Spinal cord (tissue), 10 donors: ENCODE measurements around the gene PRDM12. TPM values are rescaled to one million over a fixed set of nuclear protein-coding genes. Genes with fewer than 3 reads are reported as not detected.

ENCODE experiments used
- DNase-seq, 6 donors: peaks; one replicate each; pipeline versions ENCODE4 v3.0.0 to v3.0.0-alpha.2; 2013 to 2015; ENCODE audit warnings: low spot score in 6 of 6, low read depth in 4 of 6
- H3K27ac ChIP-seq: one replicate; pipeline ENCODE4 v1.5.1; 2013; ENCODE audit warnings: low read depth, low read length, control low read depth
- H3K27me3 ChIP-seq: one replicate; pipeline ENCODE4 v1.6.1; 2013; ENCODE audit warnings: low read length; ENCODE audit not compliant: control insufficient read depth, insufficient read depth
- H3K36me3 ChIP-seq: one replicate; pipeline ENCODE4 v1.6.1; 2013; ENCODE audit warnings: low read length; ENCODE audit not compliant: control insufficient read depth, insufficient read depth
- H3K4me1 ChIP-seq: one replicate; pipeline ENCODE4 v1.6.1; 2013; ENCODE audit warnings: low read length; ENCODE audit not compliant: control insufficient read depth, insufficient read depth
- H3K4me3 ChIP-seq: one replicate; pipeline ENCODE4 v1.5.1; 2013; ENCODE audit warnings: low read depth, low read length, control low read depth
- H3K9me3 ChIP-seq: one replicate; pipeline ENCODE4 v1.6.1; 2013; ENCODE audit warnings: low read length; ENCODE audit not compliant: control insufficient read depth, insufficient read depth
- WGBS: methylation state at CpG from one replicate; pipeline ENCODE4 v1.1.5; 2013; ENCODE audit warnings: missing lambda C conversion rate; ENCODE audit not compliant: insufficient coverage; 5-methylcytosine and 5-hydroxymethylcytosine counted together
- polyA plus RNA-seq, 2 donors: library from polyadenylated mRNA; unstranded; fragments of 120-200 nt; gene quantifications; one replicate each; pipeline ENCODE4 v1.2.1, GENCODE V29; 2013; ENCODE audit not compliant: insufficient read length in 2 of 2
- total RNA-seq, 2 donors: library from RNA; depleted of rRNA in 1 of 2; stranded (reverse); fragments of 120-200 nt in 1 of 2; fragments of >200 nt in 1 of 2; gene quantifications; one replicate each; pipeline versions ENCODE4 v1.2.3 to v1.2.4, GENCODE V29; 2013 to 2014
- donor health status: healthy.

PRDM12 gene
- total and polyA plus RNA-seq, 4 donors, result 0.11 to 2.4 (median 0.69) TPM

DNA sequence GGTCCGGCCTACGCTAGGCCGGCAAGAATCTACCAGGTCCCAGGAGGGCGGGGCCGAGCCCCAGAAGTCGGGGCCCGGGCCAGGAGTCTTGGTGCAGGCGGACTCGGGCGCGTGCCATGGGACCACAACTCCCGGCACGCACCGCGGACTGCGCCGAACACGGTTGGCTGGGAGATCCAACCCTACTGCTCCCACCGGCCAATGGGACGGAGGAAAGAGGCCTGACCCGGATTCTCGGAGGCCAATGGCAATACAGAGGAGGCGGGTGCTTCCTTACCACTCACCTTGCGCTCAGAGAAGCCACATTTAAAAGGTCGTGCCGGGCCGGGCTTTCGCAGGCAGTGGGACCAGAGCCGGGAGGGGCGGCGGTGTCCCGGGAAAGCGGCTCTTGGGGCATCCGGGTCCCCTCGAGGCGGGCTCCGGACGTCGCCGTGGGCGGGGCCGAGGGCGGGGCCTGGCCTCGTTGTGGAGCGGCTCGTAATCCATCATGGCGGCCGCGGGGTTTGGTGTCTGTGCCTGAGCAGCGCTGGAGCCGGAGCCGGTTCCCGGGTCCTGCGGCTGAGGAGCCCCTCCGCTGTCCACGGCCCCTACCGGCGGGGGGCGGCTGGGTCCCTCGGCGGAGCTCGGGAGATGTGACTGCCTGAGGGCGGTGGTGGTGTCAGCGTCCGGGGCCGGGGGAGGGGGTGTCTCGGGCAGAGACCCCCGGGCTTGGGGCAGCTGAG, 48.3 kb downstream of the PRDM12 start:
- Histone ChIP-seq H3K4me3 (peak overlapping the region; percentile 67), H3K27me3 (no peaks in the 10 kb centered on the region), H3K9me3 (no peaks in the 10 kb centered on the region), H3K27ac (peak overlapping the region; percentile 97), H3K4me1 (peaks cover 17% of the 10 kb centered on the region), H3K36me3 (no peaks in the 10 kb centered on the region)
- peak; percentile 91 to 99 (median 94) for DNase-seq
- 0% methylated on average over 68 of the region's 68 CpGs for whole genome bisulfite sequencing

DNA sequence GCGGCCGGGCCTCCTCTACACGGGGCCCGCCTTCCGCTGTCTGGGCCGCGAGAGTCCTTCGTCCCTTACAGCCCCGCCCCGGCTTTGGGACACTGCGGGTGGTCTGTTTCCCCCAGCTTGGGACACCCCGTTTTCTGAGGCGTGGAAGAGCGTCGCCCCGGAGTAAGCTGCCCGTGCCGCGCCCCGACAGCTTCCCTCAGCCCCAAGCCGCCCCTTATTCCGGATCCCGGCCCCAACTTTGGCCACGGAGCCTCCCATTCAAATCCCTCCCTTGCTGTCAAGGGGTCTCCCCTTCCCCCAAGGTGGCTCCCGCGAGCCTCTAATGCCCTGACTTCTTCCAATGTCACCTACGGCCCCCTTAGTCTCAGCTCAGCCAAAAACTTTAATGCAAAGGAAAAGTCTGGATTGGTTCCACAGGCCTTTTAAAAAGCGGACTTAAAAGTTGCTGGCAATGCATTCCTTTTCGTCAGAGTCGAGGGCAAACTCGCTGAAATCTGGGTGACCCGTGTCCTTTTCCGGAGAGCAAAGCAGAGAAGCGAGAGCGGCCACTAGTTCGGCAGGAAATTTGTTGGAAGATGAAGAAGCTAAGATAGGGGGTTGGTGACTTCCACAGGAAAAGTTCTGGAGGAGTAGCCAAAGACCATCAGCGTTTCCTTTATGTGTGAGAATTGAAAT, 49.0 kb downstream of the PRDM12 start:
- Histone ChIP-seq H3K9me3 (no peaks in the 10 kb centered on the region), H3K36me3 (no peaks in the 10 kb centered on the region), H3K4me3 (peak overlapping the region; percentile 67), H3K27me3 (no peaks in the 10 kb centered on the region), H3K27ac (peak overlapping the region; percentile 97), H3K4me1 (peaks cover 17% of the 10 kb centered on the region)
- under 1% methylated on average over 37 of the region's 37 CpGs for WGBS
- peak in 2 of 6 donors; percentile 45 to 47 for DNase-seq

DNA sequence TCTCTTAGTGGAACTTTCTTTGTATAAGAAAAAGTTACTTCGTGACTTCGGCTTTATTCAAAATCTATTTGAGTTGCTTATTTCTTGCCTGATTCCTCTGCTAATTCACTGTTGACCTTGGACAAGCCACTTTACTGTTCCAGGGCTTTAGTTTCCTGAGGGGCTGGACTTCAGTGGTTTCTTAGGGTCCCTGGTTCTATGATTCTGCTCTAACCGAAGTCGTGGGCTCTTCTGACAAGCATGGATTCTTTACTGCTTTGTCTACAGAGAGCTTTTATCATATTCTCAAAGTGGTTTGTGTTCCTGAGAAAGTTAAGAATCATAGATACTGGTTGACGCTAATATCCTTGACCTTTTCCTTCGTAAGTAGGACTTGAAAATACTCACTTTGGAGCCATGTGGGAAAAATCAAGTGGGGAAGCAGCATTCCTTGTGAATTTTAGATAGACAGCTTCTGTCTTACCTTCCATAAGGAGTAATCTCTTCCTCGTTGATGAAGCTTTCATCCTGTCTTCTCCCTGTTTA, 50.3 kb downstream of the PRDM12 start:
- no peak for DNase-seq
- H3K36me3 ChIP-seq, result no peaks in the 10 kb centered on the region
- H3K9me3 ChIP-seq, result no peaks in the 10 kb centered on the region
- peaks cover 17% of the 10 kb centered on the region for H3K4me1 ChIP-seq
- H3K27me3 ChIP-seq, result no peaks in the 10 kb centered on the region
- peak overlapping the region; percentile 67 for H3K4me3 ChIP-seq
- WGBS, result 7% methylated on average over 3 of the region's 7 CpGs
- peak overlapping the region; percentile 40 for H3K27ac ChIP-seq

DNA sequence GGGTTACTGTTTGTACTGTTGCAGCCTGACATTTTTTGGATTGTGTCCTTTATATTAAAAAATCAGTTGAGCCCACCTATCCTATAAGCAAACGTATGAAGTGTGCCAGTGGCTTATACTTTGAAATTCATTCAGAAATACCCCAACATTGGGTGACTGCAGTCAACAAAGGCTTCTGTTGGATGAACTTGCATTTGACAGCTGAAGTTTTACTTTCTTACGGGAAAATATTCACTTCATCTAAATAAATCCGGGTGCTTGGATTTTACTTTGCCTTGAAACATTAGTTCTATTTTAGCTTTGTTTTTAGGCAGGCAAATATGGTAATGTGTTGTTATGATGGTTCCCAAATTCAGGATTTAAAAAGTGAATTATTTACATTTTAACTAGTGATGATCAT, 50.9 kb downstream of the PRDM12 start:
- H3K4me3 ChIP-seq, result peak overlapping the region; percentile 67
- no peak for DNase-seq
- no CpG with 5 or more reads among the region's 3 CpGs for WGBS
- H3K4me1 ChIP-seq, result peaks cover 17% of the 10 kb centered on the region
- H3K9me3 ChIP-seq, result no peaks in the 10 kb centered on the region
- no peak overlapping the region for H3K27ac ChIP-seq
- no peaks in the 10 kb centered on the region for H3K36me3 ChIP-seq
- H3K27me3 ChIP-seq, result no peaks in the 10 kb centered on the region

DNA sequence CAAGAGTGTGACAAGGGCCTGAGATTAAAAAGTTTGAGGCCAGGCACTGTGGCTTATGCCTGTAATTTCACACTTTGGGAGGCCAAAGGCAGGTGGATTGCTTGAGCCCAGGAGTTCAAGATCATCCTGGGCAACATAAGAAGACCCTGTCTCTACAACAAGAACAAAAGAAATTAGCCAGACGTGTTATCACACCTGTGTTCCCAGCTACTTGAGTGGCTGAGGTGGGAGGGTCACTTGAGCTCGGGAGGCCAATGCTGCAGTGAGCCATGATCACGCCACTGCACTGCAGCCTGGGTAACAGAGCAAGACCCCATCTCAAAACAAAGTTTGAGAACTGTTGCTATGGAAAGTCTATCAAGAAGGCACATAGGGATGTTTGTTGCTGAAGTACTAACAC, 54.2 kb downstream of the PRDM12 start:
- DNase-seq, result no peak
- Histone ChIP-seq H3K4me1 (peaks cover 7% of the 10 kb centered on the region), H3K9me3 (no peaks in the 10 kb centered on the region), H3K27ac (no peak overlapping the region), H3K27me3 (no peaks in the 10 kb centered on the region), H3K36me3 (no peaks in the 10 kb centered on the region), H3K4me3 (no peak overlapping the region)
- 59% methylated on average over 3 of the region's 3 CpGs for WGBS

DNA sequence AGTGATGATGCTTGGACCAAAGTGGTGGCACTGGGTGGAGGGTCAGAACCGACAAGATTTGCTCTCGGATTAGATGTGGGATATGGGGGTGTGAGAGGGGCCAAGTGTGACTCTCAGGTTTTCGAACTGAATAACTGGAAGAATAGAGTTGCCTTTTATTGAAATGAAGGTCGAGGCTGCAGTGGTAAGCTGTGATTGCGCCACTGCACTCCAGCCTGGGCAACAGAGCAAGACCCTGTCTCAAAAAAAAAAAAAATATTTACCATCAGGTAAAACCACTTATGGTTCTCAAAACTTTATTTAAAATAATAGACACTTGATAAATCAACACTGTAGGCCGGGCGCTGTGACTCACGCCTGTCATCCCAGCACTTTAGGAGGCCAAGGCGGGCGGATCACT, 56.4 kb downstream of the PRDM12 start:
- H3K4me1 ChIP-seq, result peaks cover 3% of the 10 kb centered on the region
- H3K9me3 ChIP-seq, result no peaks in the 10 kb centered on the region
- 98% methylated on average over 7 of the region's 10 CpGs for WGBS
- no peaks in the 10 kb centered on the region for H3K36me3 ChIP-seq
- DNase-seq, result no peak
- H3K27ac ChIP-seq, result no peak overlapping the region
- H3K27me3 ChIP-seq, result no peaks in the 10 kb centered on the region
- no peak overlapping the region for H3K4me3 ChIP-seq

DNA sequence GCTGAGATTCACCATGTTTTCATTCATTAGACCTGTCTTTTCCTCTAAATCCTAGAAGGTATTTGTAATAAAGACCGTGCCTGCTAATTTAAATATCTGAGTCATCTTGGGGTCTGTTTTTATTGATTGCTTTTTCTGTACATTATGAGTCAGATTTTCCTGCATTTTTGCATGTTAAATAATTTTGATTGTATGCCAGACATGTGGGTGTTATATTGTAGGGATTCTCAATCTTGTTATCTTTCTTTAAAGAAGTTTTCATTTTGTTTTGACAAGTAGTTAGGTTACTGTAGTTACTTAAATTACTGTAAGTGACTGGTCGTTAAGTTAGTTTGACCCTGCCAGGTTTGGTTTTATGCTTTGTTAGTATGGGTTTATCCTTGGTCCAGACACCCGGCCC, 64.3 kb downstream of the PRDM12 start:
- Histone ChIP-seq H3K27me3 (no peaks in the 10 kb centered on the region), H3K36me3 (no peaks in the 10 kb centered on the region), H3K4me1 (no peaks in the 10 kb centered on the region), H3K9me3 (no peaks in the 10 kb centered on the region), H3K27ac (no peak overlapping the region), H3K4me3 (no peak overlapping the region)
- 100% methylated on average over 2 of the region's 3 CpGs for WGBS
- DNase-seq, result no peak

DNA sequence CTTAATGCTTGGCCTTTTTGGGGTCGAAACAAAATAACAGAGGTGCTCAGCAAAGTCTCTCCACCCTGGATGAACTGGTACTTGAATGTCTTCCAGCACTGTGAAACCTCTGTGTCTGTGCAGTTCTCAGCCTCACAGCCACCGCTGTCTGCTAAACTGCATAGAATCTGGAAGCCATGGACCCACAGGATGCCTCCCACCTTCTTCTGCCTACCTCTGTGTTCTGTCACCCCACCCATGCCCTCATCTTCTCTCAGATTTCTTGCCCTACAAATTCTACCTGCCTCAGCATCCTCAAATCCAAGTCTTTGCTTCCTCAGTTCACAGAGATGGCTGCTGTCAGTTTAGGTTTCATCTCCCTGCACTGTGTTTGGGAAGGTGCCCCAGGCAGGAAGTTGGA, 64.8 kb downstream of the PRDM12 start:
- no peak for DNase-seq
- H3K27ac ChIP-seq, result no peak overlapping the region
- no peaks in the 10 kb centered on the region for H3K36me3 ChIP-seq
- H3K4me3 ChIP-seq, result no peak overlapping the region
- no peaks in the 10 kb centered on the region for H3K27me3 ChIP-seq
- 94% methylated on average over 2 of the region's 2 CpGs for WGBS
- no peaks in the 10 kb centered on the region for H3K9me3 ChIP-seq
- H3K4me1 ChIP-seq, result no peaks in the 10 kb centered on the region

DNA sequence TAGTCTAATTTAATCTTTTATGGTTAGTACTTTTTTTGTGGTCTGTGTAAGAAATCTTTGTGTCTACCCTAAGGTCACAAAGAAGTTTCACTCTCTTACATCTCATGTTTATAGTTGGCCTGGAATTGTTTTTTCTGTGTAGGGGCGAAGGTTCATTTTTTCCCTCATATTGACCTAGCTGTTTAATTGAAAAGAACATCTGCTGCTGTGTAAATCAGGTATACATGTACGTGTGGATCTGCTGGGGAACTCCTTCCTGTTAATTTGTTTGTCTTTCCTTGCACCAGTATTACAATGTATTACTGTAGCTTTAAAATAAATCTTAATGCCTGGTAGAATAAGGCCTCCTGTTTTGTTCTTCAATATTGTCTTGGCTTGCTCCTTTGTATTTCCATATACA, 67.0 kb downstream of the PRDM12 start:
- no peak overlapping the region for H3K27ac ChIP-seq
- no peak for DNase-seq
- no CpG with 5 or more reads among the region's 2 CpGs for WGBS
- H3K36me3 ChIP-seq, result no peaks in the 10 kb centered on the region
- no peaks in the 10 kb centered on the region for H3K4me1 ChIP-seq
- H3K4me3 ChIP-seq, result no peak overlapping the region
- no peaks in the 10 kb centered on the region for H3K9me3 ChIP-seq
- no peaks in the 10 kb centered on the region for H3K27me3 ChIP-seq

DNA sequence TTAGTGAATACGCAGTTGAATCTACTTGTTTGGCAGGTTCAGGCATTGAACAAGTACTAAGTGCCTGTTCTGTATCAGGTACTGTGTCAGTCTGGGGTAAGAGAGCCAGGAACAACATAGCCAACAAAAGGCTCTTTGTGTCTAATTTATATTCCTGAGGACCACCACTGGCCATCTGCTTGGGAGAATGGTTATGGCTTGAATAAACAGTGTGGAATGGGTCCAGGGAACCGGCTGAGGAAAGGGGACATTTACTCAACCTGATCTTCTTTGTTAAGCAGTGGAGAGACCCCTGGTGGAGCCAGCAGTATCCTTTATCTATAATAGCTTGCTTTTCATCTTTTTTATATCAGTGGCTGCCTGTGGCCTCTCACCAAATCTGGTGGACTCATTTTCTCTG, 67.7 kb downstream of the PRDM12 start:
- no peak overlapping the region for H3K4me3 ChIP-seq
- no peaks in the 10 kb centered on the region for H3K4me1 ChIP-seq
- DNase-seq, result peak in 4 of 6 donors; percentile 12 to 73 (median 47)
- H3K36me3 ChIP-seq, result no peaks in the 10 kb centered on the region
- no peak overlapping the region for H3K27ac ChIP-seq
- no peaks in the 10 kb centered on the region for H3K27me3 ChIP-seq
- WGBS, result 83% methylated on average over 1 of the region's 2 CpGs
- no peaks in the 10 kb centered on the region for H3K9me3 ChIP-seq
